GM19455 (cell line): ENCODE results near the gene ZDHHC17.
"Not testable (repeated sequence)": the region's sequence is repeated elsewhere in the genome, so short reads cannot be mapped to it uniquely, and the experiment has no call there.

Experiments used
- ATAC-seq: cut with Tn5 transposase; IDR thresholded peaks from one replicate; pipeline ENCODE4 v1.9.1; 2021; ENCODE audit not compliant: unreplicated experiment

Gene ZDHHC17

GRCh38 chr12:76764856-76765255 lies 941 bp downstream of the ZDHHC17 start:
- ATAC-seq = no peak

DNA sequence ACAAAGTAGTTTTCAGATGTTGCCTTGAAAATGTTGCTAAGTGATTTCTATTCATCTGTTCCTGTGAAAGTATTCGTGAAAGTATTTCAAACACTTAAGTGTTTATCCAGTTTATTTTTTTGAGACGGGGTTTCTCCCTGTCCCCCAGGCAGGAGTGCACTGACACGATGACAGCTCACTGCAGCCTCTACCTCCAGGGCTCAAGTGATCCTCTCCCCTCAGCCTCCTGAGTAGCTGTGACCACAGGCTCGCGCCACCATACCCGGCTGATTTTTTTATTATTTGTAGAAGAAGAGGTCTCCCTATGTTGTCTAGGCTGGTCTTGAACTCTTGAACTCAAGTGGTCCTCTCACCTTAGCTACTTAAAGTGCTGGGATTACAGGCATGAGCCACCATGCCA lies 1.7 kb downstream of the ZDHHC17 start:
- ATAC-seq = no peak

GRCh38 chr12:76766161-76766560 lies 2.2 kb downstream of the ZDHHC17 start:
- ATAC-seq = no peak

DNA sequence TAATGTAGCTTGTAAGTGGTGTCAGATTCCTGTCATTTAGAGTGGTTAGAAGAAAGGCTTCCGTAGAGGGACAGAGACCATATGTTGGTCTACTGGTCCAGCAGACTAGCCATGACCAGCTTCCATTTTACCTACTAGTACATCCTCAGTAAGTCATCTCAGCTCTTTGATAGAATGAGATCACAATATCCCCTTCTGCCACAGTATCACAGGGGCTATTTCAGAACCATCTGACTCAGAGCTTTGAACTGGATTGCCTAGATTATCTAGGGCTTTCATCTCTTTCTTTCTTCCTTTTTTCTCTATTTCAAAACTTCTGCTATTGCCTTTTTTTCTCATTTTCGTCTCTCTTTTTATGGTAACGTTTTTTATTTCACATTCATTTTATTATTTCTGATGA lies 4.7 kb downstream of the ZDHHC17 start:
- no peak for ATAC-seq

DNA sequence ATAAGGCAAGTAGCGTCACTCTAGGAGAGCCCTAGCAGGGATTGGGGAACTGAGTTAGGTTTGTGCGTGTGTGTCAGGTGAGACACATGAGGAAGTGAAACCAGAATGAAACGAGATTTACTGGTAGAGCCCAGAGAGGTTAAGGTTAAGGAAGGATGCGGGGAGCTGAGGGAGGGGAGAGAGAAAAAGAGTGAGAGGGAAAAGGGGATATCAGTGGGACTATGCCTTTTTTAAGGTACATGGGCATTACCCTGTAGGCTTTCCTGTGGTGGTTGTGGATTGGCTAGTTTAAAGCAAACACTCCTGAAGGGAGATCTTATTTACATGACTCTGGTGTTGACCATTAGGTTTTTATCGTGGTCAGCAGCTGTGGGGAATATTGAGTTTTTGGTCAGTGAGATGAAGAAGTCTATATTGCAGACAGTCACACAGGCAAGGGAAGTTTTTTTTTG lies 13.9 kb downstream of the ZDHHC17 start:
- ATAC-seq = peak; percentile 100

DNA sequence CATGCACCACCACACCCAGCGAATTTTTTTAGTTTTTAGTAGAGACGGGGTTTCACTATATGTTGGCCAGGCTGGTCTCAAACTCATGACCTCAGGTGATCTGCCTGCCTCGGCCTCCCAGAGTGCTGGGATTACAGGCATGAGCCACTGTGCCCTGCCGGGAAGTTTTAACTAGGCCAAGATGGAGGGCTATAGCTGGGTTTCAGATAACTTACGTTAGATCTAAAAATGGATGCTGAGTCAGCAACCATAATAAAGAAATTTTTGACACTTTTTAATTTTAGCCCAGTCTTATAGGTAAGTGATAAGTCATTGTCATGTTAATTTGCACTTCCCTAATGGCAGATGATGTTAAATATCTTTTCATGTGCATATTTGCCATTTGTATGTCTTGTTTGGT lies 14.4 kb downstream of the ZDHHC17 start:
- ATAC-seq = no peak

DNA sequence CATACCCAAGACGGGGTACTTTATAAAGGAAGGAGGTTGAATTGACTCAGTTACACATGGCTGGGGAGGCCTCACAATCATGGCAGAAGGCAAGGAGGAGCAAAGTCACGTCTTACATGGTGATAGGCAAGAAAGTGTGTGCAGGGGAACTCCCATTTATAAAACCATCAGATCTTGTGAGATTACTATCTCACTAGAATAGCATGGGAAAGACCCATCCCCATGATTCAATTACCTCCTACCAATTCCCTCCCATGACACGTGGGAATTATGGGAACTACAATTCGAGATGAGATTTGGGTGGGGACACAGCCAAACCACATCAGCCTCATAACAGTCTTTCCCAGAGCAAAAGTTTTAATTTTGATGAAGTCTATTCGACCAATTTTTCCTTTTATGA lies 15.4 kb downstream of the ZDHHC17 start:
- not testable (repeated sequence) for ATAC-seq

DNA sequence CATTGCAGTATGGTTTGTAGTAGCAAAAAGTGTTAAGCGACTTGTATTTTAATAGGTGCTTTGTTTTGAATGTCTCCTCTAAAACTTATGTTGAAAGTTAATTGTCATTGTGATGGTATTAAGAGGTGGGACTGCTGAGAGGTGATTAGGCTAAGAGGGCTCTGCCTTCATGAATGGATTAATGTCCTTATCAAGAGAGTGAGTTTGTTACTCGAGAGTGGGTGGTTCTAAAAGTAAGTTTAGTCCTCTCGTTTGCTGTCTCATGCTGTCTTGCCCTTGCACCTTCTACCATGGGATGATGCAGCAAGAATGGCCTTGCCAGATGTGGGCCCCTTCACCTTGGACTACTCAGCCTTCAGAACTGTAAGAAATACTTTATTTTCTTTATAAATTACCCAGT lies 17.4 kb downstream of the ZDHHC17 start:
- ATAC-seq = no peak

DNA sequence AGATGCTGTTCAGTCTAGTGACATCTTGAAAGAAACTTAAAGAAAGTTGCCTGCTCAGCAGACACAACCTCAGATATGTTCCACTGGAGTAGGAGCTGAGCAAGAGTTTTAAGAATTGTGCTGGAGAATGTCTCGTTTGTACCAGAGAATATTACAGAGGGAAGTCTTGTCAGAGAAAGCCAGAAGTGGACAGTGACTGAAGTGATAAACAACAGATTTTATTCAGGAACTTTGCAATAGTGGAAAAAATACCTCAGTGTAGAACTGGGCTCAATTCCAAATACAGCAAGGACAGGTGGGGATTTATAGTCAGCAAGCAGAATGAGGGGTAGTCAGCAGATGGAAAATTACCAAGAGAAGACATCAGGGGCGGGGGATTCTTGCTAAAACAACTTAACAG lies 18.6 kb downstream of the ZDHHC17 start:
- no peak for ATAC-seq

DNA sequence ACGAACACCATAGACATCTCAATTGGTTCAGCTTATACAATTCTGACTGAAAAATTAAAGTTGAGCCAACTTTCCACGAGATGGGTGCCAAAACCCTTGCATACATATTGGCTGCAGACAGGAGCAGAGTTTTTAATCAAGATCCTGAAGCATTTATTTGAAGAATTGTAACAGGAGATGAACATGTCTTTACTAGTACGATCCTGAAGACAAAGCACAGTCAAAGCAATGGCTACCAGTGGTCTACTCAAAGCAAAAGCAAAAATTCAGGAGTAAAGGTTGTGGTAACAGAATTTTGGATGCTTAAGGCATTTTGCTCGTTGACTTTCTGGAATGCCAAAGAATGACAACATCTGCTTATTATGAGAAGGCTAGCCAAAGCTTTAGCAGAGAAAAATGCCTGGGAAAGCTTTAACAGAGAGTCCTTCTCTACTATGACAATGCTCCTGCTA lies 20.7 kb downstream of the ZDHHC17 start:
- no peak for ATAC-seq

DNA sequence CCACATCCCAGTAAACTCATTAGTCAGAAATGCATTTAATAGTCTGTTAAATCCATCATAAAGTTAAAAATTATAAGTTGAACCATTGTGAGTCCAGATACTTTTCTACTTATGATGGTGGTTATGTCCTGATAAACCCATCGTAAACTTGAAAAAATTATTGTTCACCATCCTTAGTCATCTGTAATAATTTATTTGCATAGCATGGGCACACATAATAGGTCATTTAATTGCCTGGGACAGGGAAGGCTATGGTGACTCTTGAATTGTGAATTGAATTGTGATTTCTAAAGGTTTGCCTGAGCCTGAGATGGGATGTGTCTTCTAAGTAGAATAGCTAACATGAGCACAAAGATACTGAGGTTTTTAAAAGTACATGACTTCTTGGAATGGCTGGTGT lies 21.5 kb downstream of the ZDHHC17 start:
- no peak for ATAC-seq

DNA sequence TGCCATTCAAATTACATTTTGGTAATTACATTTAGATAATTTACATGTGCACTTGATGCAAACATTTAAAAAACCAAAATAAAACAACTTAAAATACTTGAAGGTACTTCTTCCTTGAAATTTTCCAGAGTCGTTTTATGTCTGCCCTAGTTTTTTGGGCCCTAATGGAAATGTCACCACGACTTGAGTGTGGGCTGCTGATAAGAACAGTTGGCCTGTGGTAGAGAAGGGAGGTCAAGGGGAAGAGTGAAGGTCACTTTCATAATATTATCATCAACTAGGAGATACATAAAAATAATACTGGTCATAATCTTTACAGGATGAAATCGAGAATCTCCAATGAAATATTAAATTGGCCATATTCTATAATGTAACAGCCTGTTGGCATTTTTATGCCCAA lies 23.1 kb downstream of the ZDHHC17 start:
- no peak for ATAC-seq

GRCh38 chr12:76787689-76788088 lies 23.8 kb downstream of the ZDHHC17 start:
- ATAC-seq = no peak

DNA sequence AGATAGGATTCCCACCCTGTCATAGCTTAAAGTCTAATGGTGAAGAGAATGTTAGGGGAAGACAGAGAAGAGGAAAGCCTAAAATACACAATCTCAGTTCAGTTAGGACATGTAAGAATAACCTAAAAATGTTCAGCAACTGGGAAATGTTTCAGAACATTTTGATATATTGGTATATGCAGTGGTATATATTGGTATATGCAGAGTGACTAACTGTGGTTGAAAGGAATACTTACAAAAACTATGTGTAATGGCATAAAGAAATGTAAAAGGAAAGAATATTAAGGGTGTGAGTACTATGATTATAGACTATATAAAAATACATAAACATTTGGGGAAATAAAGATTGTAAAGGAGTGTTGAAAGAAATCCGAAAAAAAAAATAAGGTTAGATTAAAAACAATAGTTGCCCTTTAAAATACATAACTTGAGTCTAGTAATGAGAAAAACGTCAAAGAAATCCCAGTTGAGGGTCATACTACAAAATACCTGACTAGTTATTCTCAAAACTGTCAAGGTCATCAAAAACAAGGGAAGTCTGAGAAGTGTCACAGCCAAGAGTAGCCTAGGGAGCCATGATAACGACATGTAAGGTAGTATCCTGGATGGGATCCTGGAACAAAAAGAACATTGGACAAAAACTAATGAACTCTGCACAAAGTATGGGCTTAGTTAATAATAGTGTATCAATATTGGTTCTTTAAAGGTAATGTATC lies 25.6 kb downstream of the ZDHHC17 start:
- ATAC-seq = no peak

GRCh38 chr12:76790564-76791552 lies 26.9 kb downstream of the ZDHHC17 start:
- ATAC-seq = no peak

DNA sequence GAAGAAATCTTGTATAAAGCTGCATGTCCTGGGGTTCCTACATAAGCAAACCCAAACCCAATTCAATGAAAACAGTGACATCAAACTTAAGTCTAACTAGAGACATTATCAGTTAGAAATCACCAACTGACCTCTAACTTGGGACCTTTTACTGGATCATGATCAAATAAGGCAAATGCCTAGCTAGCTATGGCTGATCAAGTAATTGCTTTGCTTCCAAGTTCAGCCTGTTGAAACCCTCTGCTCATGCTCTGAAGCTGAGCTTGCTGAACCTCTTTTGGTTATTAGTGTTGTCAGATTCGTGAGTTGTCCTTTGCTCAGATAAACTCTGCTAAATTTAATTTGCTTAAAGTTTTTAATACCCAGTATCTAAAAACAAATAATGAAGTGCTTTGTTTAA lies 28.9 kb downstream of the ZDHHC17 start:
- no peak for ATAC-seq

DNA sequence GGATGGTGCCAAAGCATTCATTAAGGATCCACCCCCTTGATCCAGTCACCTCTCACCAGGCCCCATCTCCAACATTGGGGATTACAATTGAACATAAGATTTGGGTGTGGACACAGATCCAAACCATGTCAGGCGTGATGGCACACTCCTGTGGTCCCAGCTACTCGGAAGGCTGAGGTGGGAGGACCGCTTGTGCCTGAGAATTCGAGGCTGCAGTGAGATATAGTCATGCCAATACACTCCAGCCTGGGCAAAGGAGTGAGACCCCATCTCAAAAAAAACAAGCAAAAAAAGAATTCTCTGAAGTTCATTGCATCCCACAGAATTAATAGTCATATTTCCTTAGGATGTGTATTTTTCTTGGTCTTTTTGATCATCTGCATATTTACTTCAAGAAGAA lies 34.9 kb downstream of the ZDHHC17 start:
- ATAC-seq = no peak

DNA sequence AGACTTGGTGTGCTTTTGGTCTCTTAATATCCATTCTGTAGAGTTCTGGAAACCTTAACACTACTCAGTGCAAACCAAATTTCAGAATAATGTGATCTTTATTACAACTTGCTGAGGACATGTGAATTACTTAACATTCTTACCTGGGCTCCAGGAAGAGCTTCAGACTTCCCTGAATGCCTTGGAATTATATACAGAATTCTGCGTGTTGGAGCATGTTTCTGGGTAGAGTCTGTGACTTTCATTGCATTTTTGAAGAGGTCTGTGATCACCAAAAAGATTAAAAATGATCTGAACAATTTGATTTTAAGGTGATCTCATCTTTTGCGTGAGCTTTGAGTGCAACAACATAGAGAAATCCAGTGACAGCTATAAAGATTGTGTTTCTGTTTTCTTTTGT lies 35.4 kb downstream of the ZDHHC17 start:
- no peak for ATAC-seq

GRCh38 chr12:76802060-76802459 lies 38.1 kb downstream of the ZDHHC17 start:
- ATAC-seq = no peak

GRCh38 chr12:76804435-76804976 lies 40.6 kb downstream of the ZDHHC17 start:
- no peak for ATAC-seq

DNA sequence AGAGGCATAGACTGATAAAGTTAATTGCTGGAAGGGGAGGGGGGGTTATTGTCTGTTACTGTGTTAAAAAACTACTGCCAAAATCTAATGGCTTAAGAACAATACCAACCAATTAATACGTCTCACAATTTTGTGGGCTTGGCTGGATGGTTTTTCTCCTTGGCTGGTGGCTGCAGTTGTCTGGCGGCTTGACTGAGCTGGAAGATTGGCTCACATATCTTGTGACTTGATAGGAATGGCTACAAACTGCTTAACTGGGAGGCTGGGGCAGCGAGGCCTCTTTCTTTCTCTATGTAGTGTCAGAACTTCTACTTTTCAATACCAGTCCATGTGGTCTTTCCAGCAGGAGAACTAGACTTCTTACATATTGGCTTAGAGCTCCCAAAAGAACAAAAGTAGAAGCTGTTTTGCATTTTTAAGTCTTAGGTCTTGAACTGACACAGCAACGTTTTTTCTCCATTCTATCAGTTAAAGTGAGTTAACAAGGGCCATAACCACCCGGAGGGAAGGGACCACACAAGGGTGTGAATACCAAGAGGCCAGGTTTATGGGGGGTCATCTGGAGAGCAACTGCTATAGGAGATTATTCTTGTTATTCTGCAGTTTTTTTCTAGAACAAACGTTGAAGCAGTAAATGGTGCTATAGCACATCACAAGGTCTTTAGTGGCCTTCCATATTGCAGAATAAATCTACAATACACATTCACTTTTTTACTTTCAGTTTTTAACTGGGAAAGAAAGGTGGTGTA lies 46.9 kb downstream of the ZDHHC17 start:
- no peak for ATAC-seq
